Skin of body (tissue), 2 donors: ENCODE measurements around the gene SDSL. TPM values are rescaled to one million over a fixed set of nuclear protein-coding genes. Genes with fewer than 3 reads are reported as not detected.
A peak's percentile ranks its signal among the peaks of the same experiment; 100 is the strongest.

ENCODE experiments used
- DNase-seq: peaks from one replicate; lab custom pipeline; 2025; lab: John Stamatoyannopoulos, UW
- total RNA-seq: library from RNA; depleted of rRNA; stranded (reverse); fragments of >200 nt; gene quantifications from one replicate; pipeline ENCODE4 v1.2.3, GENCODE V29; 2014

SDSL gene
- total RNA-seq, 1 donor from 2014 or later, result 2.6 TPM

DNA sequence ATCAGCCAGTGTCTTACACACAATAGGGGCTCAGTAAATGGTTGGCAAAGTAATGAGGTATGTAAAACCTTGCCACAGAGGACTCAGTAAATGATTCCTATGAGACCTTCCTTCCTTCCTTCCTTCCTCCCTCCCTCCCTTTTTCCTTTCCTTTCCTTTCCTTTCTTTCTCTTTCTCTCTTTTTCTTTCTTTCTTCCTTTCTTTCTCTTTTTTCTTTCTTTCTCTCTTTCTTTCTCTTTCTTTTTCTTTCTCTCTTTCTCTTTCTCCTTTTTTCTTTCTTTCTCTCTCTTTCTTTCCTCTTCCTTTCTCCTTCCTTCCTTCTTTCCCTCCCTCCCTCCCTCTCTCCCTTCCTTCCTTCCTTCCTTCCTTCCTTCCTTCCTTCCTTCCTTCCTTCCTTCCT is 26.0 kb upstream of the SDSL start:
- no peak for DNase-seq

DNA sequence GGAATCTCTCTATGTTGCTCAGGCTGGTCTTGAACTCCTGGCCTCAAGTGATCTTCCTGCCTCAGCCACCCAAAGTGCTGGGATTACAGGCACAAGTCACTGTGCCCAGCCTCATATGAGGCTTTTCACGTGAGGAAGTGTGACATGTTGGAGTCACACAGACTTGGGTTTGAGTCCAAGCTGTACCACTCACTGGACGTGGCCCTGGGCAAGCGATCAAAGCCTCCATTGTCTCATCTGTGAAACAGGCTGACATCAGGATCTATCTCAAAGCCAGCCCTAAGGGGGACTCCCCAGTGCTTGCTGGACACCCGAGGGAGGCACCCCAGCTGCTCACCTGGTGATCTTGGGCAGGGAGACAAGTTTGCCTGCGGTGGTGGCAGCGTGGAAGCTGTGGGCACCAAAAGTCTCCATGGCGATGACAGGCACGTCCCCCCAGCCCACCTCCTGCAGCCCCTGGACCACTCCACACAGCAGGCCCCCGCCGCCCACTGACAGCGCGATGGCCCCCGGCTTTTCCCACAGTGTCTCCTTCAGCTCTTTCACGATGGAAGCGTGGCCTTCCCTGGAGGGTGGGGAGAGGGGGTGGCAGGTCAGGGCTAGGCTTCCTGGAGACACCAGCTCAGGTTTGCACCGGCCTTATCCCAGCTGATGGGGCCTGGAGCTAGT is 25.2 kb upstream of the SDSL start:
- DNase-seq, result no peak

DNA sequence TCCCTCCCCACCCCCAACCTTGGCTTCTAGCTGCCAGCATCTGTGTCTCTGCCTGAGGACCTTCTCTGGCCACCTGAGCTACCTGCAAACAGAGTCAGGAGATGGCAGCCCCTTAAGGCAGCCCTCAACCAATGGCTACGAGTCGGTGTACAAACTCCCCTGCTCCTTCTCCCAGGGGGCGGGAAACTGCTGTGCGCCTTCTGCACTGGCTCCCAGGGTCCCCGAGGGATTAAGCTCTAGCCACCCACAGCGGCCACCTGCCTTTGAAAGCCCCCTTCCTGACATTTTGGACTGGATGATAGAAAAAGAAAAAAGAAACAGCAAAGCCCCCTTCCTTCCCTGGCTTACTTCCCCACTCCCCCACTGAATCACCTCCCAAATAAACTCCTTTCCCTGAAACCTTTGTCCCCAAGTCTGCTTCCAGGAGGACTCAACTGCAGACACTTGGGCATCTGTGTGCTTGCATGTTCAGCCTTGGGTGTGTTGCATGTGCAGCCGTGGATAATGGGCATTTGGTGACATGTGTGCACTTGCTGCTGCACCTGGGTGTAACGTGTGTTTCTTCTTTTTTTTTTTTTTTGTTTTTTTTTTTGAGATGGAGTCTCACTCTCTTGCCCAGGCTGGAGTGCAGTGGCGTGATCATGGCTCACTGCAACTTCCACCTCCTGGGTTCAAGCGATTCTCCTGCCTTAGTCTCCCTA is 24.5 kb upstream of the SDSL start:
- no peak for DNase-seq

DNA sequence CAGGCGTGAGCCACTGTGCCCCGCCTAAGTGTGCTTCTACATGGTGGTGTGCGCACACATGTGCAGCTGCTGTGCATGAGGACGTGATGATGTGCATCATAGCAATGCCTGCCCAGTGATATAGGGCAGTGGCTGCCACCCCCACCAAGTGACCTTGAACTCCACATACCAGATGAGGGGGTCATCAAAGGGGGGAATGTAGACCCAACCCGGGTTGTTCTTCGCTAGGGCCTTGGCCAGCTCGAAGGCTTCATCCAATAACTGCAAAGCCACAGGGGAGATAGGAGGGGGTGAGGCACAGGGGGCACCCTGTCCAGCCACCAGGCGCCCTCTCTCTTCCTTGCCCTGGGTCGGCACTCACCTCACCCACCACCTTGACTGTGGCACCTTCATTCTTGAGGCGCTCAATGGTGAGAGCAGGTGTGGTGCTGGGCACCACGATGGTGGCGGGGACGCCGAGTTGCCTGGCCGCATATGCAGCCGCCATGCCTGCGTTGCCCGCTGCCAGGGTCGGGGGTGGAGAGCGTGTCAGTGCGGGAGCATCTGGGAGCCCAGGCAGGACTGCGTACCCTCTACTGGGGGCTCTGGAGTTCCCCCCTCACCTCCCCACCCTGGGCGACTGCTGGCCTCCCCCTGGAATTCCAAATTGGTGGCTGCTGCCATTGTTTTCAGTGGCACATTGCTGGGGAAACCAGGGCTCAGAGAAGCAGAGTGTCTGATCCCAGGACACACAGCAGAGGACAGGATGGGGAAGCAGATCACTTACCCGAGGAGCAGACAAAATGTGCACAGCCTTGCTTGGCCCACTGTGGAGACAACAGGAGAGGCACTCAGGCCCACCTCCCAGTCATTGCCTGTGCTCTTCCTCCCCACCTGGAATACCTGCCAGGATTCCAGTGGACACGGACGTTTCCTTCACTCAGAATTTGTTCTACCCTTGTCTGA is 23.6 kb upstream of the SDSL start:
- DNase-seq, result no peak

DNA sequence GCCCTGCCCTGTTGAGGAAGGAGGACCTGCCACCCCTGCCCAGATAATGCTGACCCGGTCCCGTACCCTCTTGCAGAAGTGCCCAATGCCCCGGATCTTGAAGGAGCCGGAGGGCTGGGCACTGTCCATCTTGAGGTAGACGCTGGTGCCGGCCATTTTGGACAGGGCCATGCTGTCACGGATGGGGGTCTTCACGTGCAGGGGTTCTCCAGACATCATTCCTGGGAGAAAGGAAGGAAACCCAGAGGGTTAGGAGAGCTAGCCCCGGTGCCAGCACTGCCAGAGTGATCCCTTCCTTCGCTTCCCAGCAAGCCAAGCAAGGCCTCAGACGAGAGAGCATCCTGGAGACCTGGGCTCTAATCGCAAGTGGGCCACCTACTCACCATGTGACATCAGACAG is 22.7 kb upstream of the SDSL start:
- no peak for DNase-seq

DNA sequence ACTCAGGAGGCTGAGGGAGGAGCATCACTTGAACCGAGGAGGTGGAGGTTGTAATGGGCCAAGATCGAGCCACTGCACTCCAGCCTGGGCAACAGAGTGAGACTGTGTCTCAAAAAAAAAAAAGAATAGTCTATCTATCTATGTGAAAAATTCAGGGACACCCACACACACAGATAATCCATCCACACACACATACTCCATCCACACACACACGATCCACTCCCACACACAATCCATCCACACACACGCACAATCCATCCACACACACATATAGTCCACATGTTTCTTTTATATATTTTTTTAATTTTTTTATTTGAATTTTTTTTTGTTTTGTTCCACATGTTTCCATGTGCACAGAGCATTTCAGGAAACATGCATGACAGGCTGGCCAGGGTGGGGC is 21.8 kb upstream of the SDSL start:
- no peak for DNase-seq

DNA sequence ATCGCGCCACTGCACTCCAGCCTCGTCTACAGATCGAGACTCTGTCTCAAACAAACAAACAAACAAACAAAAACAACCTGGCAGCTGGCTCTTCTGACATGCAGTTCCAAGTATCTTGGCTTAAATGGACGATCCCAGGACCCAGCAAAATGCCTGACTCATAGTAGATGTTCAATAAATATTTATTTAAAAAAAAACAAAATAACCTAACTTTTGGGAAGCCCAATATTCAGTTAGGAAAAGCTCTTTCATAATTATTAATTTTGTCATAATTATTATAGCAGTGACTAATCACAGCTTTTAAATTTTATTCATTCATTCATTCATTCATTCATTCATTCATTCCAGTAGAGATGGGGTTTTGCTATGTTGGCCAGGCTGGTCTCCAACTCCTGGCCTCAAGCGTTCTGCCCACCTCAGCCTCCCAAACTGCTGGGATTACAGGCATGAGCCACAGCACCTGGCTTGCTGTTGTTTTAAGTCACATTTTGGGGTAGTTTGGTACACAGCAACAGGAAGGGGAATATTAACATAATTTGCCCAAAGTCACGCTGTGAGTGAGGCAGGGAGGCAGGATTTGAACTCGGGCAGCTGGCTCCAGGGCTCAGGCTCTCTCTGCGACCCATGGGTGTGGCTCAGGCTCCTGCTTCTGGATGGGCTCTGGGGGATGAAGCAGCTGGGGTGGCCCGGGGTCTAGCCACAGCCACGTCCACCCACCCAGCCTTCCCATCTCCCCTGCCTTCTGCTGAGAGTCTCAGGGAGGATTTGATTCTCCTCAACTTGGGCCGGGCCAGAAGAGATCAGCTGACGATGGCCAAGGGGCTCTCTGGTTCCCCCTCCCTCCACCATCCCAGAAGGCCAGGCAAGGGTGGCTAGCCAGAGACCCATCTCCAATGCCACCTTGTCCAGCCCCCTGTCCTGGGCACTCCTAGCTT is 20.8 kb upstream of the SDSL start:
- DNase-seq, result no peak

DNA sequence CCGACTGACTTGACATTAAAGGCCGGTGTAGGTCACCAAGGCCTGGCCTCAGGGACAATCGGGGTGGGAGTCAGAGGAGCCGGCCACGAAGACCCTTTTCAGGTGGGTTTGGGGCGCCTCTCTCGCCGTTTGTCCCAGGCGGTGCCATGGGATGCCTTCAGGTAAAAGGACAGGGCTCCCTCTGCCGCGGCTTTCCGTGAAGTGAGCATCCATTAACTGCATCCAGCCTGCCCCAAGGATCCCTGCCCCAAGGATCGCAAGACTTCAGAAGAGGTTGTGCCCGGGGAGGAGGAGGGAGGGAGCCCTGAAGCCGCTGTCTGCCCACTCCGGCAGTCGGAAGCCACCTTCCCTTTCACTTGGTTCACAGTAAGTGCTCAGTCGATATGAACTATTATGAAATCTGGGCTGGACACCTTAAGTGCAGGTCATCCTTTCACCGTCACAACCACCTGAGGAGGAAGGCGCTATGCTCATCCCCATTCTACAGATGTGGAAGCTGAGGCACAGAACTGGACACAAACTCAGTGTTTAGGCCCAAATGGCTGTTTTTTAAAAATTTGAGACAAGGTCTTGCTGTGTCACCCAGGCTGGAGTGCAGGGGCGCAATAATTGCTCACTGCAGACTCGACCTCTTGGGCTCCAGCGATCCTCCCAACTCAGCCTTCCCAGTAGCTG is 19.5 kb upstream of the SDSL start:
- no peak for DNase-seq

DNA sequence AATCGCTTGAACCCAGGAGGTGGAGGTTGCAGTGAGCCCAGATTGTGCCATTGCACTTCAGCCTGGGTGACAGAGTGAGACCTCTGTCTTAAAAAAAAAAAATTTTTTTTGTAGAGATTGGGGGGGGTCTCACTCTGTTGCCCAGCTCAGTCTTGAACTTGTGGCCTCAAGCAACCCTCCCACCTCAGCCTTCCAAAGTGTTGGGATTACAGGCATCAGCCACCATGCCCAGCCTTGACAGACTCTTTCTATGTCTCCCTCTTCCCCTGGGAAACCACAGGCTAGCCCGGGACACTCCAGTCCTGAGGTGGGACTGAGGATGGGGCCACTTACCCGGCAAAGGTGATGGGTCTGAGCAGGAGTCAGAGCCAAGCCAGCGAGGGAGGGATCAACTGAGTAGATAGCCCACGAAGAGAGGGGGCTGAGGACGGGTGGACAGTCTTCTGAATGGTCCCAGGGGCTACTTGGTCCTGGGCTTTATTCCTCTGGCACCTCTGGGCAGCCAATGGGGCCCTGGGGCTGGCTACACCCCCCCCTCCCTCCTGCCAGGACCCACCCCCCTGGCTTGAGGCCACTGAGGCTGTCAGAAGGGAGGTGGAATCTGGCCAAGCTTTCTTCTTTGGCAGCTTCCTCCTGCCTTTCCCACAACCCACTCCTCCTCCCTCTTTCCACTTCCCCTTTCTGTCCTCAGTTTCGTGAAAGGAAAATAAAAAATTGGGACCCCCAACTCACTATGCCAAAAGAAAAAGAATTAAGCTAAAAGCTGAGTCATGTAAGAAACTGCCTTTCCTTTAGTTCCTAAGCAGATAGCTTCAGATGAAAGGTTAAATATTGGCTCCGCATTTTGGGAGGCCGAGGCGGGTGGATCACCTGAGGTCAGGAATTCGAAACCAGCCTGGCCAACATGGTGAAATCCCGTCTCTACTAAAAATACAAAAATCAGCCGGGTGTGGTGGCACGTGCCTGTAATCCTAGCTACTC is 18.5 kb upstream of the SDSL start, which contains the start of gene SDS:
Gene SDS (minus strand): TSS at position 453 of the 981 bp plus-strand sequence. CDS start 4,179 bp downstream, outside the sequence.
- DNase-seq, result peak; percentile 22

DNA sequence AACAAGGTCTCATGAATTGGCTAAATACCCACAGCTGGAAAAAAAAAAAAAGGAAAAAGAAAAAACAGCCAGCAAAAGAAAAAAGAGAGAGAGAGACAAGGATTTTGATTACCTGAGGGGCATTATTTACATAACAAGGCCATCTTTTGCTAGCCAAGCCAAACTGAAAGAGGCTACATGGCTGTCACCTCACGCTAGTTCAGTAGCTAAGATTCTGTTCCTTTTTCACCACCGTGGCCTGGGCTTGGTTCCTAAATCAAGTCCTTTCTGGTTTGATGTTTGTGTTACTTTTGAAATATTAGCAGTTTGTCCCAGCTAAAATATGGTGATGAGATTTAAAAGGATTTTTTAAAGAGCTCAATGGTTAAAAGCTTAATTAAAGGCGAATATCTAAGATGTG is 16.5 kb upstream of the SDSL start:
- DNase-seq, result no peak

DNA sequence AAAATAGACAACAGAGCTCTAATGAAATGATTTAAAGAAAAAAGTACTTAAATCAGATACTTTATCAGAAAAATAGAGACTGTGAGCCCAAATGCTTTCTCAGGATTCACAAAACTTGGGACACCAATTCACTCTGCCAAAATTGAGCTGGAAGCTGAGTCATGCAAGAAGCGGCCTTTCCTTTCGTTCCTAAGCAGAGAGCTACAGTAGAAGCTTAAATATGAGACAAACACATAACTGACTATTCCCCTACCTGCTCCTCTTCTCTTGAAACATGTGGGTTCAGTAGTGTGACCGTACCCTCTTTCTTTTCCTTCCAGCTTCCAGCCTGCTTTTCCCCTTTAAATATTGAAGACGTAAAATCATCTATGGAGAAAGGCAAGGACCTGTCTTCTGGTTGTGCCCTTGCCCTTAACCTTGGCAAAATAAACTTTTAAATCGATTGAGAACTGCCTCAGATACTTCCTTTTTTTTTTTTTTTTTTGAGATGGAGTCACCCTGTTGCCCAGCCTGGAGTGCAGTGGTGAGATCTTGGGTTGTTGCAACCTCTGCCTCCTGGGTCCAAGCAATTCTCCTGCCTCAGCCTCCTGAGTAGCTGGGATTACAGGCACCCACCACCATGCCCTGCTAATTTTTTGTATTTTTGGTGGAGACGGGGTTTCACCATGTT is 14.1 kb upstream of the SDSL start:
- no peak for DNase-seq

DNA sequence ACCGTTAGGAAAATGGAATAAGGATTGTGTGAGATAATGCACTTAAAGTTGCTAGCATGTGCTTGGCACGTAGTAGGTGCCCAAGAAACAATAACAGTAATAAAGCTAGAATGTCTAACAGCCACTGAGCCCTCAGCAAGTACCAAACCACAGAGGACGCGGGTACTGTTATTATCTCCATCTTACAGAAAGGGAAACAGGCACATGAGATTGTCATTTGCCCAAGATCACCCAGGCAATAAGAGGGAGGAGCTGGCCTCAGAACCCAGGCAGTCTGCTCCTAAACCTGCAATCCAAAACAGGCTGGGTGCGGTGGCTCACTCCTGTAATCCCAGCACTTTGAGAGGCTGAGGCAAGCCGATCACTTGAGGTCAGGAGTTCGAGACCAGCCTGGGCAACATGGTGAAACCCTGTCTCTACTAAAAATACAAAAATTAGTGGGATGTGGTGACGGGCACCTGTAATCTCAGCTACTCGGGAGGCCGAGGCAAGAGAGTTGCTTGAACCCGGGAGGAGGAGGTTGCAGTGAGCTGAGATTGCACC is 13.4 kb upstream of the SDSL start:
- no peak for DNase-seq

DNA sequence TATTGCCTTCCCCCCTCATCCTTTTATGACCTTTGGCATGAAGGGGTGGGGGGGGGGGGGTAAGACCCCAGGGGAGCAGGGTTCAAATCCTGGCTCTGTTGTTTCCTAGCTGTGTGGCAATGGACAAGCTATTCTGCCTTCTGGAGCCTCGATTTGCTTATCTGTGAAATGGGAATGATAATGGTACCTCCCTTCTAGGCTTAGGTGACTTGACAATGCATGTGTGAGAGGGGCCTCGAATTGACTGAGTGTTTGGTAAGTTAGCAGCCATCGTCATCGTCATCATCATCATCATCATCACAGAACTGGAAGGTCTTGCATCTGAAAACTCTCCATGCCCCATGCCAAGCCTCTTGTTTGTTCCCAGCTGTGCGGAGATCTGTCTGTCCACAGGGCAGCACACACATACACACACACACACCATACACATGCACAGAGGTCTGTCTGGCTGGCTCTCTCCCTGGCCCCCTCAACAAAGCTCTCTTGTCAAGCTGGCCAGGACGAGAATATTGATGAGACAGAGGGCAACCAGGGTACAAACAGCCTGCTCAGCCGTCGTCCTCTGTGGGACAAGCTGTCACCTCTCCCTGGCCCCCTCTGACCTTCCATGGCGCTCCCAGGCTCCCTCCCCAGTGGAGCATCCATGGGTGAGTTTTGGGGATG is 12.6 kb upstream of the SDSL start:
- no peak for DNase-seq

DNA sequence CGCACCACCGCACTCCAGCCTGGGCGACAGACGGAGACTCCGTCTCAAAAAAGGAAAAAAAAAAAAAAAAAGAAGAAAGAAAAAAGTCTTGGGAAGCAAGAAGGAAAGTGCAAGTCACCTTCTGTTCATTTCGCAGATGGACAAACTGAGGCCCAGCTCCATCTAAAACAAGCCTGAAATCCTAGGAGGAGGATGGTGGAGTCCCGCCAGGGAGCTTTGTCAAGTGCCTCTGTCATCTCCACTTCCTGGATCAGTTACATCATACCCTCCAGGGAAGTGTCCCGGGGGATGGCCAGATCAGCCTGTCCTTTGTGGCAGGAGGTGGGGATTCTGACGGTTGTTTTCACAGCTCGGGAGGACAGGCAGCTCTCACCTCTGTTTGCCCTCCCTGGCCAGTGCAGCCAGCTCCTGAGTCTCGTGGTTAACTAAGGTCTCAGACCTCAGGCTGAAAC is 8.7 kb upstream of the SDSL start:
- DNase-seq, result no peak

DNA sequence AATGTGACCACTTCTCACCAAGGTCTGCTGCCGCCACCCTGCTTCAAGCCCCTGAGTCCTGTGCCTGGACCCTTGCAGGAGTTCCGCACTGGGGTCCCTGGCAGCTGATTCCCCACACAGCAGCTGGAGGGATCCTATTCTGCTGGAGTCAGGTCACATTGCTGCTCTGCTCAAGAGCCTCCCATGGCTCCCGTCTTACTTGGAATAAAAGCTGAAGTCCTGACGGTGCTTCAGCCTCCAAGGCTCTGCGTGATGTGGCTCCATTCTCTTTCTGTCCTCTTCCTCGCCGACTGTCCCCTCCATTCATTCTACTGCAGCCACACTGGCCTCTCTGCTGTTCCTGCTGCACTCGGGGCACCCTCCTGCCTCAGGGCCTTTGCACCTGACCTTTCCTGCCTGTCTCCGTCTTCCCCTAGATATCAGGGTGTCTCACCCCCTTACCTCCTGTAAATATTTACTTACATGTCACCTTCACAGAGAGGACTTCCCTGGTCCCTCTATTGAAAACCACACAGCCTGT is 7.6 kb upstream of the SDSL start:
- DNase-seq, result no peak

DNA sequence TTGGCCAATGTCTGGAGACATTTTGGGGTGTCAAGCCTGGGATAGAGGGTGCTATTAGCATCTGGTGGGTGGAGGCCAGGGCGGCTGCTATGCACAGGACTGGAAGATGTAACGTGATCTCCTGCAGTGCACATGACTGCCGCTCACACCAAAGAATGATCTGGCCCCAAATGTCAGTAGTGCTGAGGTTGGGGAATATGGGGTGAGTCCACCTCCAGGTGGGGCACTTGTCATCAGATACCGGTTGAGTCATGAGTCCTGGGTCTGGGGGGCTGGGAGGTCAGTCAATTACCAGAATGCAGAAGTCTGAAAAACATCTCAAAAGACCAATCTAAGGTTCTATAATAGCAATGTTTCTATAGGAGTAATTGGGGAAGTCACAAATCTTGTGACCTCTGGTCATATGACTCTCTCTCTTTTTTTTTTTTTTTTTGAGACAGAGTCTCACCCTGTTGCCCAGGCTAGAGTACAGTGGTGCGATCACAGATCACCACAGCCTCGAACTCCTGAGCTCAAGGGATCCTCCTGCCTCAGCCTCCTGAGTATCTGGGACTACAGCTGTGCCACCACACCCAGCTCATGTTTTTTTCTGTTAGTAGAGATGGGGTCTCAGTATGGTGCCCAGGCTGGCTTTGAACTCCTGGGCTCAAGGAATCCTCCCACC is 6.0 kb upstream of the SDSL start:
- no peak for DNase-seq
